Lung (tissue), 12 donors: ENCODE measurements around the gene DYNLT2. TPM values are rescaled to one million over a fixed set of nuclear protein-coding genes. Genes with fewer than 3 reads are reported as not detected.

Experiments used
- ATAC-seq: fragments of 200-7000 bp; cut with Tn5 transposase; one replicate; pipeline ENCODE4 v1.9.1; 2020; ENCODE audit warnings: moderate number of reproducible peaks; ENCODE audit not compliant: insufficient read depth, low FRiP score
- DNase-seq, 3 donors: peaks; one replicate each; pipeline ENCODE4 v3.0.0-alpha.2; 2013 to 2017
- H3K27ac ChIP-seq, 2 donors: one replicate each; pipeline ENCODE4 v1.5.1; 2013; ENCODE audit warnings: mild to moderate bottlenecking in 2 of 2, moderate library complexity in 2 of 2, control low read depth in 1 of 2, inconsistent platforms in 1 of 2, low read depth in 1 of 2, low read length in 1 of 2
- H3K27me3 ChIP-seq, 3 donors: one replicate each; pipeline ENCODE4 v1.5.1; 2013; ENCODE audit warnings: low read length in 2 of 3; ENCODE audit not compliant: control insufficient read depth in 3 of 3, insufficient read depth in 3 of 3
- H3K36me3 ChIP-seq, 4 donors: one replicate each; pipeline ENCODE4 v1.5.1; 2013; ENCODE audit warnings: low read length in 4 of 4, mild to moderate bottlenecking in 1 of 4, moderate library complexity in 1 of 4; ENCODE audit not compliant: control insufficient read depth in 4 of 4, insufficient read depth in 4 of 4
- H3K4me1 ChIP-seq, 5 donors: one replicate each; pipeline ENCODE4 v1.5.1; 2013; ENCODE audit warnings: low read length in 5 of 5, mild to moderate bottlenecking in 2 of 5, moderate library complexity in 1 of 5; ENCODE audit not compliant: control insufficient read depth in 5 of 5, insufficient read depth in 5 of 5
- H3K4me3 ChIP-seq: one replicate; pipeline ENCODE4 v1.5.1; 2013; ENCODE audit warnings: mild to moderate bottlenecking, control low read depth, moderate library complexity
- H3K9ac ChIP-seq, 2 donors: one replicate each; pipeline ENCODE4 v1.5.1; 2013; ENCODE audit warnings: low read length in 2 of 2, control low read depth in 1 of 2; ENCODE audit not compliant: insufficient read depth in 1 of 2
- H3K9me3 ChIP-seq, 4 donors: one replicate each; pipeline ENCODE4 v1.5.1; 2013; ENCODE audit warnings: low read length in 3 of 4, mild to moderate bottlenecking in 1 of 4, moderate library complexity in 1 of 4; ENCODE audit not compliant: control insufficient read depth in 4 of 4, insufficient read depth in 3 of 4
- CTCF ChIP-seq: IDR thresholded peaks from 2 replicates; pipeline ENCODE4 v1.5.1; 2012; ENCODE audit warnings: mild to moderate bottlenecking; ENCODE audit errors: control extremely low read depth, extremely low read depth
- WGBS, 2 donors: extraction: QIAGEN DNeasy Blood & Tissue Kit; methylation state at CpG; one replicate each; pipeline ENCODE4 v1.1.7; 2013; 5-methylcytosine and 5-hydroxymethylcytosine counted together
- polyA plus RNA-seq, 2 donors: library from polyadenylated mRNA; stranded (reverse); fragments of 200-250 nt; gene quantifications; one replicate each; pipeline ENCODE4 v1.2.1, GENCODE V29; 2013
- total RNA-seq, 2 donors: library from RNA; depleted of rRNA in 1 of 2; stranded (reverse); fragments of >200 nt in 1 of 2; gene quantifications; one replicate each; pipeline ENCODE4 v1.2.1, GENCODE V29; 2014 to 2021
- donor health status: control.
- donor health status: control.
- donor health status: Bipolar disorder and iron deficiency.
- donor health status: healthy.
- donor health status: DM: yes; HTN: yes; CAD: no.

Gene DYNLT2
- total and polyA plus RNA-seq, 4 donors: 0.69 to 5.2 (median 2.4) TPM

GRCh38 chr6:169709293-169709692 is 42.1 kb downstream of the DYNLT2 start:
- no peak for ATAC-seq
- TF ChIP-seq CTCF: no peak
- no peak overlapping the region for H3K4me3 ChIP-seq
- H3K9me3 ChIP-seq: no peaks in the 10 kb centered on the region
- peaks cover 0 to 10% (median 0%) of the 10 kb centered on the region in 5 donors for H3K4me1 ChIP-seq
- no peak overlapping the region for H3K9ac ChIP-seq
- H3K27me3 ChIP-seq: no peaks in the 10 kb centered on the region
- DNase-seq: no peak
- no peak overlapping the region for H3K27ac ChIP-seq
- H3K36me3 ChIP-seq: peaks cover 7 to 39% (median 20%) of the 10 kb centered on the region in 4 donors

- Histone ChIP-seq H3K9me3 (no peaks in the 10 kb centered on the region), H3K4me3 (no peak overlapping the region), H3K4me1 (peaks cover 0 to 25% (median 0%) of the 10 kb centered on the region in 5 donors), H3K36me3 (peaks cover 0 to 38% (median 15%) of the 10 kb centered on the region in 4 donors), H3K9ac (no peak overlapping the region), H3K27me3 (no peaks in the 10 kb centered on the region), H3K27ac (no peak overlapping the region)
- no peak for DNase-seq
- no peak for ATAC-seq
- 90 to 92% methylated on average over 2 of the region's 2 CpGs for WGBS, 2 donors
- no peak for TF ChIP-seq CTCF
These were observed 43.6 kb downstream of the DYNLT2 start for GRCh38 chr6:169707772-169708171.

GRCh38 chr6:169702840-169703246 is 48.5 kb downstream of the DYNLT2 start:
- Histone ChIP-seq H3K9me3 (no peaks in the 10 kb centered on the region), H3K4me1 (peaks cover 0 to 37% (median 5%) of the 10 kb centered on the region in 5 donors), H3K9ac (peak overlapping the region; percentile 42 to 69), H3K36me3 (peaks cover 0 to 18% (median 12%) of the 10 kb centered on the region in 4 donors), H3K27ac (peak overlapping the region; percentile 96 to 97), H3K4me3 (peak overlapping the region; percentile 88), H3K27me3 (no peaks in the 10 kb centered on the region)
- no peak for TF ChIP-seq CTCF
- DNase-seq (no peak), ATAC-seq (no peak)
- WGBS, 2 donors: 4 to 5% methylated on average over 22 of the region's 22 CpGs
